ENCODE results near the gene IFITM2. TPM values are rescaled to one million over a fixed set of nuclear protein-coding genes. Genes with fewer than 3 reads are reported as not detected.

Gene IFITM2
- total RNA-seq, 1 experiment from 2014 or later = 421 TPM

- no peaks in the 10 kb centered on the region for H3K79me2 ChIP-seq (ENCODE audit: insufficient read depth, low read length)
- no peak overlapping the region for H3K18ac ChIP-seq (ENCODE audit: insufficient read length, low read depth, low read length)
- H4K91ac ChIP-seq (ENCODE audit: insufficient read length, low read depth, low read length) = no peak overlapping the region
- no peak overlapping the region for H4K5ac ChIP-seq (ENCODE audit: insufficient read length, low read depth, low read length)
- H2BK5ac ChIP-seq (ENCODE audit: insufficient read length, low read length) = no peak overlapping the region
- peaks cover 19 to 40% (median 23%) of the 10 kb centered on the region in 3 experiments for H3K36me3 Mint-ChIP-seq (ENCODE audit: insufficient read depth in 1 of 3, low read depth in 3 of 3)
- H2AK5ac ChIP-seq (ENCODE audit: insufficient read length, low read length) = no peak overlapping the region
- no peaks in the 10 kb centered on the region for H3K4me1 ChIP-seq (ENCODE audit: insufficient read depth, low read length)
- no peak overlapping the region for H2BK20ac ChIP-seq (ENCODE audit: low read depth, low read length, poor library complexity, severe bottlenecking)
- H3K9me3 Mint-ChIP-seq = no peaks in the 10 kb centered on the region
- H3K23ac ChIP-seq (ENCODE audit: insufficient read length, low read depth, low read length) = no peak overlapping the region
- no peak overlapping the region for H3K27ac ChIP-seq (ENCODE audit: insufficient read length, low read depth, low read length)
- no peak overlapping the region for H4K8ac ChIP-seq (replicated peaks; ENCODE audit: insufficient read length, low read depth, low read length)
- H2BK15ac ChIP-seq (ENCODE audit: low read depth, low read length) = no peak overlapping the region
- H3K23me2 ChIP-seq (ENCODE audit: insufficient read length, low read depth, low read length, poor library complexity, severe bottlenecking) = peaks cover 9% of the 10 kb centered on the region
- peaks cover 25 to 32% of the 10 kb centered on the region in 2 experiments for H3K4me1 Mint-ChIP-seq
- peak overlapping the region; percentile 19 to 61; a peak in 1 of 5 replicates for H3K4me3 Mint-ChIP-seq
- H3K79me1 ChIP-seq (ENCODE audit: insufficient read depth, low read depth, low read length, poor library complexity, severe bottlenecking) = no peaks in the 10 kb centered on the region
- TF ChIP-seq CTCF (conservative IDR thresholded peaks at IDR 0.05) = no peak
- no peak overlapping the region for H2BK120ac ChIP-seq (ENCODE audit: low read depth, low read length, poor library complexity, severe bottlenecking)
- H3K9ac ChIP-seq (ENCODE audit: extremely low read depth, insufficient read length, low read length) = no peak overlapping the region
- H2AFZ ChIP-seq (ENCODE audit: low read length) = no peak overlapping the region
- H3K14ac ChIP-seq (ENCODE audit: insufficient read depth, low read length) = no peak overlapping the region; the same call in 1 of the 2 replicates
- no peak overlapping the region for H3K4me2 ChIP-seq (ENCODE audit: insufficient read depth, insufficient read length, low read length)
- H3K56ac ChIP-seq (ENCODE audit: insufficient read length, low read depth, low read length) = no peak overlapping the region
- no peaks in the 10 kb centered on the region for H4K20me1 ChIP-seq (ENCODE audit: control insufficient read depth, insufficient read depth, insufficient read length)
- H3K4ac ChIP-seq (ENCODE audit: low read depth, low read length) = no peak overlapping the region
- DNase-seq = no peak
- no peak overlapping the region for H3T11ph ChIP-seq (ENCODE audit: low read length)
- H3K27me3 ChIP-seq (ENCODE audit: insufficient read depth, low read length) = peaks cover 7% of the 10 kb centered on the region; the same call in 1 of the 2 replicates
- H3K9me3 ChIP-seq (ENCODE audit: control insufficient read depth, low read depth, low read length) = no peaks in the 10 kb centered on the region
- H3K27me3 Mint-ChIP-seq (ENCODE audit: low read depth) = peaks cover 13% of the 10 kb centered on the region
- H2BK12ac ChIP-seq (ENCODE audit: insufficient read length, low read depth, low read length) = no peak overlapping the region
- WGBS (ENCODE audit: extremely low coverage, insufficient read length, low lambda C conversion rate) = no CpG with 5 or more reads among the region's 13 CpGs
- H3K27ac Mint-ChIP-seq = peak overlapping the region; percentile 30 to 95 (median 59); a peak in 4 of 7 replicates
Observed at GRCh38 chr11:290621-291231, 16.9 kb upstream of the IFITM2 start.
